WTC11 (cell line): ENCODE data around the gene TTC39A. TPM values are rescaled to one million over a fixed set of nuclear protein-coding genes. Genes with fewer than 3 reads are reported as not detected.

Experiments
- ATAC-seq: fragments of 200-7000 bp; cut with Tn5 transposase; 2 replicates; pipeline ENCODE4 v1.10.0; 2021; ENCODE audit warnings: mild to moderate bottlenecking, moderate library complexity
- CTCF ChIA-PET: fragments of 300-600 bp; sonication (Branson Sonifier 250); formaldehyde crosslinking; loops from one replicate; lab custom pipeline; 2021; ENCODE audit warnings: antibody characterized with exemption; lab: Charles Lee
- POLR2A ChIA-PET: fragments of 350-600 bp; sonication (Branson Sonifier 250); formaldehyde crosslinking; loops from one replicate; lab custom pipeline; 2021; ENCODE audit warnings: antibody characterized with exemption; lab: Charles Lee
- DNase-seq: peaks from one replicate; pipeline ENCODE4 v3.0.0; 2021; ENCODE audit warnings: low spot score
- H3K27ac Mint-ChIP-seq: 2 replicates; pipeline ENCODE4 v1.8.0; 2021; ENCODE audit warnings: mixed read lengths
- H3K27me3 Mint-ChIP-seq: 2 replicates; pipeline ENCODE4 v1.8.0; 2021; ENCODE audit warnings: low read depth, mild to moderate bottlenecking, moderate library complexity, mixed read lengths
- H3K36me3 Mint-ChIP-seq: 2 replicates; pipeline ENCODE4 v1.8.0; 2021; ENCODE audit warnings: mixed read lengths
- H3K4me1 Mint-ChIP-seq: 2 replicates; pipeline ENCODE4 v1.8.0; 2022; ENCODE audit warnings: mixed read lengths
- H3K4me3 Mint-ChIP-seq: 2 replicates; pipeline ENCODE4 v1.8.0; 2021; ENCODE audit warnings: mild to moderate bottlenecking, moderate library complexity, mixed read lengths
- H3K9me3 Mint-ChIP-seq: 2 replicates; pipeline ENCODE4 v1.8.0; 2021; ENCODE audit warnings: mixed read lengths
- CTCF ChIP-seq: fragments of 200-600 bp; IDR thresholded peaks from 2 replicates; pipeline ENCODE4 v1.8.0; 2022; ENCODE audit warnings: antibody characterized with exemption
- ESRRA ChIP-seq: sonication (generic); formaldehyde crosslinking; IDR thresholded peaks from 2 replicates; pipeline ENCODE4 v1.8.1; 2022; ENCODE audit warnings: mild to moderate bottlenecking, missing genetic modification reagents, borderline replicate concordance
- ETV6 ChIP-seq: sonication (generic); formaldehyde crosslinking; IDR thresholded peaks from 2 replicates; pipeline ENCODE4 v1.8.1; 2022; ENCODE audit warnings: mild to moderate bottlenecking, missing genetic modification reagents
- FOXP1 ChIP-seq: sonication (generic); formaldehyde crosslinking; IDR thresholded peaks from 2 replicates; pipeline ENCODE4 v1.8.0; 2022; ENCODE audit warnings: missing genetic modification reagents, mild to moderate bottlenecking, moderate library complexity, borderline replicate concordance
- FOXP4 ChIP-seq: sonication (generic); formaldehyde crosslinking; IDR thresholded peaks from 2 replicates; pipeline ENCODE4 v1.8.0; 2022; ENCODE audit warnings: mild to moderate bottlenecking, missing genetic modification reagents
- MAX ChIP-seq: sonication (generic); formaldehyde crosslinking; IDR thresholded peaks from 2 replicates; pipeline ENCODE4 v1.8.0; 2022; ENCODE audit warnings: mild to moderate bottlenecking, missing genetic modification reagents
- MLX ChIP-seq: sonication (generic); formaldehyde crosslinking; IDR thresholded peaks from 2 replicates; pipeline ENCODE4 v1.8.1; 2023; ENCODE audit warnings: mild to moderate bottlenecking, missing genetic modification reagents, moderate library complexity
- NR1H2 ChIP-seq: sonication (generic); formaldehyde crosslinking; IDR thresholded peaks from 2 replicates; pipeline ENCODE4 v1.9.0; 2021; ENCODE audit warnings: mild to moderate bottlenecking, moderate library complexity, missing genetic modification reagents
- RORB ChIP-seq: fragments of 250-450 bp; sonication (Bioruptor Pico); IDR thresholded peaks from 2 replicates; pipeline ENCODE4 v1.9.0; 2021; ENCODE audit warnings: mild to moderate bottlenecking
- TP53 ChIP-seq: sonication (generic); formaldehyde crosslinking; IDR thresholded peaks from 2 replicates; pipeline ENCODE4 v1.8.1; 2023; ENCODE audit warnings: mild to moderate bottlenecking, missing genetic modification reagents
- ZNF232 ChIP-seq: sonication (generic); formaldehyde crosslinking; IDR thresholded peaks from 2 replicates; pipeline ENCODE4 v1.8.0; 2022; ENCODE audit warnings: mild to moderate bottlenecking, missing genetic modification reagents
- ZNF425 ChIP-seq: fragments of 250-450 bp; sonication (Bioruptor Pico); conservative IDR thresholded peaks from 2 replicates; pipeline ENCODE4 v1.9.0; 2021; ENCODE audit warnings: mild to moderate bottlenecking
- ZNF532 ChIP-seq: fragments of 250-450 bp; sonication (Bioruptor Pico); IDR thresholded peaks from 2 replicates; pipeline ENCODE4 v1.9.0; 2021; ENCODE audit warnings: mild to moderate bottlenecking, borderline replicate concordance
- ZNF671 ChIP-seq: fragments of 250-450 bp; sonication (Bioruptor Pico); IDR thresholded peaks from 2 replicates; pipeline ENCODE4 v1.8.0; 2021; ENCODE audit warnings: mild to moderate bottlenecking
- ZSCAN18 ChIP-seq: fragments of 250-450 bp; sonication (Bioruptor Pico); IDR thresholded peaks from 2 replicates; pipeline ENCODE4 v2.1.2; 2022; ENCODE audit warnings: mild to moderate bottlenecking, moderate library complexity
- total RNA-seq: library from RNA; stranded (reverse); gene quantifications from 3 replicates; pipeline ENCODE4 v1.2.3, GENCODE V29; 2021

Gene TTC39A
- total RNA-seq, 1 experiment from 2014 or later: 3.4 TPM

- Mint-ChIP-seq H3K9me3 (no peaks in the 10 kb centered on the region), H3K4me3 (no peak overlapping the region), H3K36me3 (no peaks in the 10 kb centered on the region), H3K4me1 (peaks cover 10% of the 10 kb centered on the region), H3K27me3 (no peaks in the 10 kb centered on the region; the same call in 1 of the 2 replicates), H3K27ac (no peak overlapping the region)
- CTCF ChIA-PET: interaction anchor here (2.1 kb wide), 1 partner anchor 20 kb away, joined by 9 read pairs; no protein-coding TSS in a partner anchor
- DNase-seq: no peak
- POLR2A ChIA-PET: no interaction called here
- TF ChIP-seq RORB (CRISPR knock-in tag): no peak
- TF ChIP-seq ETV6: no peak
- TF ChIP-seq TP53 (CRISPR knock-in tag): no peak
- no peak for TF ChIP-seq NR1H2 (CRISPR knock-in tag)
- TF ChIP-seq ESRRA: no peak
- no peak for TF ChIP-seq ZNF232
- TF ChIP-seq CTCF: no peak
- no peak for TF ChIP-seq FOXP4 (CRISPR knock-in tag)
- no peak for TF ChIP-seq FOXP1 (CRISPR knock-in tag)
- TF ChIP-seq MLX (CRISPR knock-in tag): no peak
- TF ChIP-seq ZNF532 (CRISPR knock-in tag): no peak
- no peak for TF ChIP-seq ZNF671
- TF ChIP-seq ZNF425 (CRISPR knock-in tag): no peak
- no peak for TF ChIP-seq MAX
- TF ChIP-seq ZSCAN18 (CRISPR knock-in tag): no peak
- no peak for ATAC-seq
These were observed 14.1 kb downstream of the TTC39A start for GRCh38 chr1:51316113-51316845.
